Anterior cingulate cortex (tissue), 58 donors: Measurements from ENCODE around the gene H1-8.
A peak's percentile ranks its signal among the peaks of the same experiment; 100 is the strongest.

Experiments used
- DNase-seq, 58 donors: peaks; one replicate each; lab custom pipeline; 2025; lab: John Stamatoyannopoulos, UW

Gene H1-8

DNA sequence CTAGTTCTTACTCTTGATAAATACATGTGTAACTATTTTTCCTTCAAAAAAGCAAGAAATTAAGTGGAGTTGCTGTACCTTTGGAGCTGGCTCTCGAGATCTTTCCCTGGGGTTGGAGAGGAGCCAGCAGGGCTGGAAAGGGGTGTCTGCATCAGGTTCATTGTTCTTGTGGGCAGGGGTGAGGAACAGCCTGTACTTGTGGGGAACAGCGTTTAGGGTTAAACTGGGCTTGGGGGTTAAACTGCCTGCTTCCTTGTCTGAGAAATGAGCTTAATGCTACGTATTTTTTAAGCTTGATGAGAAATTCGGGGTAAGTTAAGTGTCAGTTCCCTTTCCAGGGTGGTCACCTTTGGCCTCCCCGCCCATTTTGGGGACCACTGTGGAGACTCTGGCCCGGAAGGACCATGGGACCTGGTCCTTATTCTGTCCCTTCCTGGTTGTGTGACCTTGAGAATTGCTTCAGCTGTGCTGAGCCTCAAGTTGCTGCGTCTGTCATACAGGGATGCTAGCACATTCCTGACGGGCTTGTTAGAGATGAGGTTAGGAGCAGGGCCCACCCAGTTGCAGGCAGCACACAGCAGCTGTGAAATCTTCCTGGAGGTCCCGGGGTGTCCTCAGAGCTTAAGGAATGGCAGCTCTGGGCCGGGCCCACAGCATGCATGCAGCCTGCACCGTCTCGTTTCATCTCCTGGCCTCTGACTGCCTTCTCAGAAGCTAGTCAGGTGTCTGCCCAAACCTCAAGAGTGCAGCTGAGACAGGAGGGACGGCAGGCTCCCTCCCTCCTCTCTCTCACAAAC, 11.6 kb downstream of the H1-8 start:
- DNase-seq = no peak

DNA sequence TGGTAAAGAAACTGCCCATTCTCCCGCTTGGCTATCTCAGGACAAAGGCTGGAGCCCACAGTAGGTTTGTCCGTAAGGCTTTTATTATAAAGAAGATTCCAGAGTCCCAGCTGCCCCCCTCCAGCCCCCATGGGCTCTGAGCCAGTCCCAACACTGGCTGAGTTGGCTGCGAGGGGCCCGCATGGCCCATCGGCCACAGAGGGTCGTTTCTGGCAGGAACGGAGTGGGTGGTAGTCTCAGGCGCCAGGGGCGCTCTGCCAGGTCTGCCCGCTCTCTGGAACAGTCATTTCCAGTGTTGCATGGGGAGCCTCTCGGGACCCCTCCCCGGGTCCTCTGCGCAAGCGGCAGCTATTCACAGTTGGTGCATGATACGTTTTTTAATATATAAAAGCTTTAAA, 12.2 kb downstream of the H1-8 start:
- DNase-seq = peak in 1 of 58 donors; percentile 29

DNA sequence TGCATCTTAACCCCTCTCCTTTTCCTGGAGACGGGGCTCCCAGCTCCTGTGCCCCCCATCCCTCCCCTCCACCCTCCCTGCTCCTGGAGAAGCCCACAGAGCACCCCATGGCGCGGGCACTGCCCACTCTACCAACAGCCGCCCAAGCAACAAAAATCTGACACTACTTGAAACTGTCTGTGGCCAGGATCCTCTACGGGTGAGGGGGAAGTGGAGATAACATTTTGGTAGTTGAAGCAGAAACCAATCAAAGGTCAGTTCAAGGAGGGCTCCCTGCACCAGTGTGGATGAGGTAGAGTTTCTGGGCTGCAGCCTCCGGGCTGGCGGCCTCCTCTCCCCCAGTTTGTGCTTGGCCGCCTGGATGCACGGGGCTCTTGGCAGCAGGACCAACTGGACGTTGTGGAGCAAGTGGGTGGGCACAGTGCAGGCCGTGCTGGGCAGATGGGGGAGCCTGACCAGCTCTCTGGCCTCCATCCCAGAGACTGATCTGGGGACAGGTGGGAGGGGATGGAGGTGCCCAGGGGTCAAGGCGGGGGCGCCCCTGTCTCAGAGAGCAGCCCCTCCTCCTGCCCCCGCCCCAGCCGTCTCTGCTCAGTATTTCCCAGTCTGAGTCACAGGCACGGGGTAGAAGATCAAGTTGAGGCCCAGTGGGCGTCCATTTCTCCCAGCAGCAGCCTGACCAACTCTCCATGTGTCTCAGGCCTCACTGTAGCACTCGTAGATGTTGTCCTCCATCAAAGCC, 12.8 kb downstream of the H1-8 start:
- DNase-seq = no peak

DNA sequence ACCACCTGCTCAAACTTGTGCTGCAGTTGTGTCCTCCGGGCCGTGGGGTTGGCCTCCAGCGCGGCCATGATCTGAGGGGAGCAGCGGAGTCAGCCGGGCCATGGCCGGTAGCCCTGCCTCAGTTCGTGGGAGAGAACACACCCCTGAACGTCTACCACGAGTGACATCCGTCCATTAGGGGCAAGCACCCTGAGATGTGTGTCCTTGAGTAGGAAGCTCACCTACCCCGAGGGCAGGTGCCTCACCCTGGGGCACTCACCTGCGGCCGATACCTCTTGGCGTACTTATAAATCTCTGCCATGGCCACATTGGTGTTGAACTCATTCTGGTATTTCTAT, 13.4 kb downstream of the H1-8 start:
- DNase-seq = no peak

DNA sequence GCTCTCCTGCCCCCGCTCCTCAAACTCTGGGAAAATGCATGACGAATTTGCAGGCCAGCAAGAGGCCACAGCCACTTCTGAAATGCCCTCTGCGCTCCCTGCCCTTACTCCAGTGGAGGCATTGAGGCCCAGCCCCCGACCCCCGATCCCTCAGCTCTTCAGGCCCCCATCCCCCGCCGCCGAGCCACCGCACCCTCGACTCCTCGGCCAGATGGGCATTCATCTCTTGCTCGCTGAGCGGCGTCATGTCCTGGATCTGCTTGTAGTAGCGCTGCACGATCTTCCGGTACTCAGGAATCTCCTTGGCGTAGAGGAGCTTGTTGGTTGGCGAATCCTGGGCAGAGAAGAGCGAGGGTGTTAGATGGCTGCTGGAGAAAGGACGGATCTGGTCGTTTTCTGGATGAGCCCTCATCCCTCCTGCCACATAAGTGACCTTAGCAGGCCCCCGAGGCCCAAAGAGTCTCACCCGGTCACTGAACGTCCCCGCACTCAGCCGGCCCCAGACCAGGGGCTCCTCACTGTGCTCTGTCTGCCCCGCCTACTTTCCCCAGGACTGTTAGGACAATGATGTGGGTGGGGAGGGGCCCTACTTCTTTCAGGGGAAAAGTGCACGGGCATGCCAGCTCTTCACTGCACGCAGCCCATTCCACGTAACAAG, 14.0 kb downstream of the H1-8 start:
- peak in 1 of 58 donors; percentile 11 for DNase-seq

DNA sequence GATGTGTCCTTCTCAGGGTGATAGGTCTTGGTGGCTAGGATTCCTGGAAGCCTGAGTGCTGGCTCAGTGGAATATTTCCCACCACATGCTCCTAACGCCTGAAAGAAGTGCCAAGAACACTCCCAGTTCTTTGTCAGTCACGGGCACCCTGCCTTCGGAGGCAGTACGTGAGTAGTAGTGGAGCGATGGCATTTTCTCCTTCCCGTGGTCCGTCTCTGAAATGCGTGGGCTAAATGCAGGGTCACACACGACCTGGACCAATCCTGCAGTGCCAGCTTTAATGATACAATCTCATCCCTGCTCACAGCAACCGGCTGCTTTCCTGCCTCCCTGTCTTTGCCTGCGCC, 14.5 kb downstream of the H1-8 start:
- DNase-seq = peak in 12 of 58 donors; percentile 9 to 44 (median 24)

DNA sequence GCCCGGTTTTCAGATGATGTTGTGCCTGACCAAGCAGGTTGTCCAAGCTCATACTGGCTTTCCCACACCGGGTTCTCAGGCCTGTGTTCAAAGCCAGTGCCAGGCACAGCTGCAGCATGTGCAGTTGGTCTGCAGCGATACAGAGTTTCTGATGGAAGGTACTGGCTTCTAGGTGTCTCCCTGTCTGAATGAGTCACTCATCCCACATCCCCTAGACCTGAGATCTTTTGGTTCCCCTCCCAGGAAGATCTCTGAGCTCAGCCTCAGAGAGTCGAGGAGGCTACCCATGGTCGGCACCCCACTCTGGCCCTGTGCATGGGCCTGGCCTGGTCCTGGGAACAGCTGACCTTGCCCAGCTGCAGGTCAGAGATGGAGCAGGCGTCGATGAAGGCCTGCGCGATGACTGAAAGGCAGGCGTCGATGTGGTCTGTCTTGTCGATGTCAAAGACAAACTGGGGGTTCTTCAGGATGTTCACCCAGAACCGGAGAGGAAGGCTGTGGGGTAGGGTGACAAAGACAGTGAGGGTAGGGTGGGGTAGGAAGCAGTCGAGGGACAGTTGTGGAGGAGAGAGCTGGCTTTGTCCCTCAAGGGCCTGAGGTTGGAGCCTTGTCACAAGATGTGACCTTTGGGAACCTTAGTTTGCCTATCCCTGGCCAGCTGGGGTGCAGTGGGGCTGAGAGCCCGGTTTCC, 15.3 kb downstream of the H1-8 start:
- no peak for DNase-seq

DNA sequence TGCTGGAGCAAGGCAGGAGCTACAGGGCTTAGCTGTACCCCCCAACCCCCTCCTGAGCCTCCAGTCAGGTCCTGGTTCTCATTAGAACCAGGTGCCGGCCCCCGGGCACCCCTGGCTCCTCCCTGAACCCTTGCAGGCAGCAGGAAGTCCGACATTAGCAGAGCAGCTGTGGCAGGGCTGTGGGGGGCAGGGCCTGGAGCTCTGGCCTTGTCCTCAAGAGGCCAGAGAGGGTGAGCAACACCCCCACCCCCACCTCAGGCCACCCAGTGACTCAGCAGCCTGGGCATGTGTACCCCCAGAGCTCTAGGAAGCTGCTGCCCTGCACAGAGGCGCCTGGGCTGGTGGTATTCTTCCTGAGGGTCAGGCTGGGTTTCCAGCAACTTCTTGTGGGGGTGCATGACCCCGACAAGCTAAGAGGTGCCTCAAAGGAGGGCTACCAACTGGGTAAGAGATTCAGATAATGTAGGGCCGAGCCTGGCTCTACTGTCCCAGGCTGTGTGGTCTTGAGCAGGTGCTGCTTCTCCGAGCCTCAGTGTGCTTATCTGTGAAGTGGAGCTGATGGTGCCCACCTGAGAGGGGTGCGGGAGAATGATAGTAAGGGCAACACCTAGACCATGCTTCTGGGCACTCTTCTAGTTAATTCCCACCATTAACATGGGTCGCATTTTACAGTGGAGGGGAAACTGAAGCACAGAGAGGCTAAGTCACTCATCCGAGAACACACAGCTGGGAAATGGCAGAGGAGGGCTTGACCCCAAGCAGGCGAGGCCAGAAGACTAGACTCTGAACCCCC, 16.0 kb downstream of the H1-8 start:
- no peak for DNase-seq

DNA sequence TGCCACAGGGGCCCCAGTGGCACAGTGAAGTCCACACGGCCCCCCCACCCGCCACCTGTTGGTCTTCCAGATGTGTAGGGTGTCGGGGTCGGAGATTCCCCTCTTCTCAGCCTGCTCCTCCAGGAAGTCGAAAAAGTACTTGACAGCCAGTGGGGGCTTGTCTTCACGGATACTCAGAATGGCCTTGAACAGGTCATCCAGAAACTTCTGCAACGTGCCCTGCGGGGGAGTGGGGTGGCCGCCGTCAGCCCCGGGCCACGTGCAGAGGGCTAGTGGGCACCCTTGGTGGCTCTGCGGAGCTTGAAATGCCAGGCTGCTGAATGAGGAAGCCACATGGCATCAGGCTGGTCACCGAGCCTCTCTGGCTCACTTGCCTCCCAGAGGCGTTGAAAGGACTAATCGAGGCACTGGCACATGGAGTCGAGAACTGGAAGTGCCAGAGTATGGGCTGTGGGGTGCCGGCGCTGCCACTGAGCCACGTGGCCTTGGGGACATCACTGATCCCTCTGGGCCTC, 16.6 kb downstream of the H1-8 start:
- no peak for DNase-seq

DNA sequence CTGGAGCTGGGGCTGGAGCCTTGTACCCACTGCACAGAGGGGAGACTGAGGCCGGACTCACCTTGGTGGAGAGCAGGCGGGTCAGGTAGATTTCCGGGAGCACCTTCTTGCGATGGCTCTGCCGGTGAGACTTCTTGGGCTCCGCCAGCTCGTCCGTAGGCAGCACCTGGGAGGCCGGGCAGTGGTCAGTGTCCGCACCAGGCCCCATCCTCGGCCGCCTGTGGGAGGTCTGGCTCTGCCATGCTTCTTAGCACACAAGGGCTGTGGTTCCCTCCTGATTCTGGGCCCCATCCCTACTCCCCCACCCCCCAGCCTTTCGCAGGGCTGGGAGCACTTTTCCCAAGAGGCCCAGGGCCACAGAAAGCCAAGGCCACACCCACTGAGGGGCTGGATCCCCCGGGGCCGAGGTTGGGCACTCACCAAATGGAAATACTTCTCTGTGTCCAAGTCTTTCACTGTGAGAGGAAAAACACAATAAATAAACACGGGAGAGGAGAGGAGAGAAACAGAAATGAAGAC, 17.4 kb downstream of the H1-8 start:
- DNase-seq = no peak

DNA sequence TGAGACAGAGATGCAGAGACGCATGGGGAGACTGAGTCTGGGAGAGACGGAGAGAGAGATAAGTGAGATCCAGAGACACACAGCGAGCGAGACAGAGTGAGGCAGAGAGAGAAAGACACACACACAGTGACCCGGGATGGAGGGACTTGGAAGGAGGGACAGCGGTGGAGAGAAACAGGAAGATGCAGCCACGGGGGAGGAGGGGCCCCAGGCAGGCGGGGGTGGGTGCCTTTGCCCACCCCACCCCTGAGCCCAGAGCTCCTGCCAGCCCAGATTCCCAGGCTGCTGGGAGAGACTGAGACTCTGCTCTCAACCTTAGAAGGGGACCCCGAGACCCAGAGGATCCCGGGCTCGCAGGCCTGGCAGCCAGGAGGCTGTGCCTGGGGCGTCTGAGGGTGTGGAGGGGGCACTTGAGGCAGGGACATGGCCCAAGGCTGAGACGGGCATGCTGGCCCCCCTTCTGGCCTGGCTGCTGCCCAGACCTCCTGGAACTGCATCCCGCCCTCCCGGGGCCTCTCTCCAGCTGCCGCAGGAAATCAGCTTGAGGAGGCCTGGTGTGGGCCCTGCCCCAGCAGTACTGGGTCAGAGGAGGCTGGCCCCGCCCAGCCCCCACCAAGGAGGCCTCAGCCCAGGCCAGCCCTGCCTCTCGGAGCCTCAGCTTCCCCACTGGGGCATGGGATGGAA, 18.1 kb downstream of the H1-8 start:
- DNase-seq = peak in 16 of 58 donors; percentile 8 to 43 (median 26)

DNA sequence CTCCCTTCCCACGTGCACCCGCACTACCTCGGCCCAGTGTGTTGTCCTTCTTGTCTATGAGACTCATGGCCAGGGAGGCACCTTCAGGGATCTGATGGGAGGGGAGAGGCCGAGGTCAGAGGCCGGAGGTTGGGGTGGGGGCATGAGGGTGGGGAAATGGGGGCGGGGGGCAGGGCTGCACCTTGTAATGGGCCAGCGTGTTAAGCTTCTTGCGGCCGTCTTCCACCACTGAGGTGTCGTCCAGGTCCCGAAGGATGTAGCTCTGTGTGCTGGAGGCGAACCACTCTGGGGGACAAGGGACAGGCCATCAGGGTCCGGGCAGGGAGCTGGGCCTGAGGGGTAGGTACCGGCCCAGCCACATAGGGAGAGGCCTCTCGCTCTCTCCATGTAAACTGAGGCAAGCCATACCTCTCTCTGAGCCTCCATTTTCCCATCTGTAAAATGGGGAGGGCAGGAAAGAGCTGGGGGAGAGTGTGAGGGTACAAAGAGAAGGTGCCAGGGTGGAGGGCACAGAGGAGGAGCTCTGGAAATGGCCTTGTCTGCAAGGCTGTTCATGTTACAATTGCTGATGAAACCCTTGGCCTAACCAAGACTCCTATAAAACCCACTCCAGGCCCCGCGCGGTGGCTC, 18.8 kb downstream of the H1-8 start:
- no peak for DNase-seq

DNA sequence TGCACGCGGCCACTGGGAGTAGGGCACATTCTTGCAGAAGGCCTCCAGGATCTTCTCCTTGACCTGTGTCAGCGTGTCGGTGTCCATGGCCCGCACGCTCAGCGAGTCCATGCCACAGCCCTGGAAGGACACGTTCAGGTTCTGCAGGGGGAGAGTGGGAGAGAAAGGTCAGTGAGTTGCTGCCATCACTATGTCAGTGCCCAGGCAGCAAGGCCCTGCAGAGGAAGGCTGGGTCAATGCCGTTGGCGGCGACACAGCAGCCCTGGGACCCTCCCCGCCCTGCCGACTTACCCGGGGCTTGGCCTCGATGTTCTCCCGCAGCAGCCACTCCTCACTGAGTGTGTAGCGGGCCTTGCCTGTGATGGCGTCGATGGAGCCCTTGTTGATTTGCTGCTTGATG, 19.8 kb downstream of the H1-8 start:
- no peak for DNase-seq

DNA sequence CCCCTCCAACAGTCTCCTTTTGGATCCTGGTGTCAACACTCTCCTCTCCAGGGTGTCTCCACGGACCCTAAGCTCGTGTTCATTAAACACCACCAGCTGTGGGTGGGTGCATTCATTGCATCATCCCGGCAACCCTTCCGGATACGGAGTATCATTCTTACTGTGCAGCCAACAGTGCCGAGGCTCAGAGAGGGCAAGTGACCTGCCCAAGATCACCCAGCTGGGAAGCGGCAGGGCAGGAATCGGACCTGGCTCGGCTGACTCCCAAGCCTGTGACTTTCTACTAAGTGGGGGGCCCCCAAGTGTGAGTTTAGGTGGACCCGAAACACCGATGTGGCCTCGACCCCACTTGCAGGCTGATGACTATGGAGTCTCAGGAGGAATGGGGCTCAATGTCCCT, 20.4 kb downstream of the H1-8 start:
- DNase-seq = no peak

DNA sequence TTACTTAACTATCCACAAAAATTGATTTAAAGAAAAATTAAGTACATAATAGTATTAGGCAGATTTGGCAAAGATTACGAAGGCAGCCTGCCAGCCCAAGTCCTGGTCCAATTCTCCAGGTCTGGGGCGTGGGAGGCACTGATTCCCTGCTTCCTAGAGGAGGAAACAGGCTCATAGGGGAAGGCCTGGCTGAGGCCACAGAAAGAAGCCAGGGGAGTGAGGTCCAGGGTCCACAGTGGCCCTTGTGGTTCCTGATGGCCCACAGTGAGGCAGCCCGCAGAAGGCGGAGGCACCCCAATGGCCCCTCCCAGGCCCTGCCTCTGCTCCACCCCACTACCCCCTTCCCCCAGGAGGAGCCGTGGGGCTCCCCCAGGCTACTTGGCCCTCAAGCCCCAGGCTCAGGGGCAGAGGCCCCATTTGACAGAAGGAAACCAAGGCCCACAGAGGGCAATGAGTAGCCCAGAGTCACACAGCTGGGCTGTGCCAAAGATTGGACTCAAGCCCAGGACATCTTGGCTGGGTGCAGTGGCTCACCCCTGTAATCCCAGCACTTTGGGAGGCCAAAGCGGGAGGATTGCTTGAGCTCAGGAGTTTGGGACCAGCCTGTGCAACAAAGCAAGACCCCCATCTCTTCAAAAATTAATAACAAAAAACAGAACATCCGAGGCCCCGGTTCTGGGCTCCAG, 21.0 kb downstream of the H1-8 start:
- no peak for DNase-seq

DNA sequence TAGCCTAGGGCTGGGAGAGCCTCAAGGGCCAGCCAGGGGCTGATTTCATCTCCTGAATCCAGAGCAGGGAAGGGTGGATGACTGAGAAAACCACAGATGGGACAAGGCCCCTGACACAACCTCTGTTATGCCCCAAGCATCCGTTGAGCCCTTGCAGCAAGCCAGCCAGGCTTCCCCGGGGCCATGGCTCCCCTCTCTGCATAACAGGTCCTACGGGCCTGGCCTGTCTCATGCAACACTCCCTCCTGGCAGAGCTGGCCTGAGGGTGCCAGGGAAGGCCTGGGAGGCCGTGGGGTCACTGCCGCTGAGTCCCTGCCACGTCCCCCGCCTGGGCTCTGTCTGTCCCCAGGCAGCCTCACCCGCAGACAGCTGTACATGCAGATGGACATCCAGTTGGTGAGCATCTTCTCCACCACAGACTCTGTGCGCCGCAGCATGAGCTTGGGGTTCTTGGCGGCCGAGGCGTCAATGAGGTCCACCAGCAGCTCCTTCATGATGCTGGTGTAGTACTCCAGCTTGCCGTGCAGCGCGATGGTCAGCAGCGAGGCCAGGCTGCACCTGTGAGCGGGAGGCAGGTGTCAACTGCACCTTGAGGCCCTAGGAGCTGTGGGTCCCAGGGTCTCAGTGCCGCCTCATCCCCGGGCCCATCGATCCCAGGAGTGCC, 22.1 kb downstream of the H1-8 start:
- DNase-seq = no peak

DNA sequence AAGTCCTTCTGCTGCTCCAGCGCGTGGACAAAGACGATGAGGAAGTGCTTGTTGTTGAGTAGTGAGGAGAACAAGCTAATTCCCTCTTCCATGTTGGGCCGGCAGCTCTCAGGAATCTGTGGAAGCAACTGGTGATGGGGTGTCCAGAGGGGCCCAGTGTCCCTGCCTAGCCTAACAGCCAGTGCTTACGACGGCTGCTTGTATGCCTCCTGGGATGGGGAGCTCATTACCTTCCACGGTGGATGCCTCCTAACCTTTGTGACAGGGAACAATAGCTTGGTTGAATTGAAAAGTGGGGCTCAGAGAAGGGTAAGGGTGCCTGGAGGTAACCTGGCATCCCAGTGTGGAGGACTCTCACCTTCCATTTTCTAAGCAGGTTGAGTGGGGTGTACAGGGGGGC, 22.9 kb downstream of the H1-8 start:
- no peak for DNase-seq
